ENCODE measurements around the gene NLN. TPM values are rescaled to one million over a fixed set of nuclear protein-coding genes. Genes with fewer than 3 reads are reported as not detected.
"Not testable (repeated sequence)": the region's sequence is repeated elsewhere in the genome, so short reads cannot be mapped to it uniquely, and the experiment has no call there.

NLN gene
- total RNA-seq, 4 donors from 2014 or later = 2.2 to 17.3 (median 9.8) TPM

- Histone ChIP-seq H3K27me3 (no peaks in the 10 kb centered on the region), H3K27ac (no peak overlapping the region), H3K9me3 (no peaks in the 10 kb centered on the region), H3K4me1 (no peaks in the 10 kb centered on the region), H3K4me3 (no peak overlapping the region), H3K36me3 (no peaks in the 10 kb centered on the region)
- DNase-seq = no peak
- TF ChIP-seq CTCF (IDR thresholded peaks at IDR 0.05) = no peak
- TF ChIP-seq POLR2A (IDR thresholded peaks at IDR 0.05) = no peak
Observed at GRCh38 chr5:65868509-65868908, 146.5 kb downstream of the NLN start.

GRCh38 chr5:65871182-65871581 lies 149.2 kb downstream of the NLN start:
- H3K9me3 ChIP-seq = no peaks in the 10 kb centered on the region
- TF ChIP-seq CTCF (IDR thresholded peaks at IDR 0.05) = no peak
- TF ChIP-seq POLR2A (IDR thresholded peaks at IDR 0.05) = no peak
- no peak overlapping the region for H3K4me3 ChIP-seq
- DNase-seq = no peak
- H3K36me3 ChIP-seq = no peaks in the 10 kb centered on the region
- H3K4me1 ChIP-seq = no peaks in the 10 kb centered on the region
- no peak overlapping the region for H3K27ac ChIP-seq
- no peaks in the 10 kb centered on the region for H3K27me3 ChIP-seq

- H3K27me3 ChIP-seq, H3K9me3 ChIP-seq: not testable (repeated sequence)
Observed at GRCh38 chr5:65871776-65872175, 149.8 kb downstream of the NLN start.

GRCh38 chr5:65873181-65873750 lies 151.3 kb downstream of the NLN start:
- no peak overlapping the region for H3K4me3 ChIP-seq
- no peaks in the 10 kb centered on the region for H3K27me3 ChIP-seq
- no peak for DNase-seq
- H3K36me3 ChIP-seq = no peaks in the 10 kb centered on the region
- no peaks in the 10 kb centered on the region for H3K9me3 ChIP-seq
- H3K27ac ChIP-seq = no peak overlapping the region
- H3K4me1 ChIP-seq = no peaks in the 10 kb centered on the region
- TF ChIP-seq POLR2A (IDR thresholded peaks at IDR 0.05) = no peak
- no peak for TF ChIP-seq CTCF (IDR thresholded peaks at IDR 0.05)

More at GRCh38 chr5:65871776-65872175, 149.8 kb downstream of the NLN start:
- not testable (repeated sequence) for H3K36me3 ChIP-seq, H3K4me3 ChIP-seq, H3K4me1 ChIP-seq, DNase-seq, H3K27ac ChIP-seq

- Histone ChIP-seq H3K27me3 (no peaks in the 10 kb centered on the region), H3K36me3 (no peaks in the 10 kb centered on the region), H3K9me3 (no peaks in the 10 kb centered on the region), H3K4me3 (no peak overlapping the region), H3K4me1 (no peaks in the 10 kb centered on the region), H3K27ac (no peak overlapping the region)
- DNase-seq = no peak
- TF ChIP-seq POLR2A (IDR thresholded peaks at IDR 0.05) = no peak
- no peak for TF ChIP-seq CTCF (IDR thresholded peaks at IDR 0.05)
Observed at GRCh38 chr5:65874241-65874640, 152.2 kb downstream of the NLN start.

GRCh38 chr5:65876496-65876895 lies 154.5 kb downstream of the NLN start:
- TF ChIP-seq POLR2A (IDR thresholded peaks at IDR 0.05) (no peak), CTCF (IDR thresholded peaks at IDR 0.05) (no peak)
- no peak overlapping the region for H3K27ac ChIP-seq
- no peaks in the 10 kb centered on the region for H3K27me3 ChIP-seq
- no peak for DNase-seq
- no peaks in the 10 kb centered on the region for H3K36me3 ChIP-seq
- H3K4me1 ChIP-seq = no peaks in the 10 kb centered on the region
- no peaks in the 10 kb centered on the region for H3K9me3 ChIP-seq
- no peak overlapping the region for H3K4me3 ChIP-seq

All from Peyer's patch (tissue), 4 donors.